Activated T-cell treated with anti-CD3 and anti-CD28 coated beads, Interleukin-2, amount 50 U/mL, for 4 hours (primary cell): Measurements from ENCODE around the gene SRSF9. TPM values are rescaled to one million over a fixed set of nuclear protein-coding genes. Genes with fewer than 3 reads are reported as not detected.
A peak's percentile ranks its signal among the peaks of the same experiment; 100 is the strongest.
"Not testable (repeated sequence)": the region's sequence is repeated elsewhere in the genome, so short reads cannot be mapped to it uniquely, and the experiment has no call there.

Experiments used
- ATAC-seq, 2 donors: fragments of 200-7000 bp; cut with Tn5 transposase; one replicate each; pipeline ENCODE4 v1.10.0; 2021
- DNase-seq: peaks from one replicate; pipeline ENCODE4 v3.0.0-alpha.2; 2020
- H3K27me3 Mint-ChIP-seq: one replicate; pipeline ENCODE4 v1.8.0; 2021; ENCODE audit warnings: low read depth, mixed read lengths
- H3K36me3 Mint-ChIP-seq: one replicate; pipeline ENCODE4 v1.8.0; 2022; ENCODE audit warnings: mixed read lengths; ENCODE audit not compliant: insufficient read depth
- H3K4me1 Mint-ChIP-seq: one replicate; pipeline ENCODE4 v1.8.0; 2021; ENCODE audit warnings: low read depth, mixed read lengths
- H3K4me3 Mint-ChIP-seq: one replicate; pipeline ENCODE4 v1.8.0; 2021; ENCODE audit warnings: mild to moderate bottlenecking, moderate library complexity, mixed read lengths
- H3K9me3 Mint-ChIP-seq: one replicate; pipeline ENCODE4 v1.8.0; 2021; ENCODE audit warnings: mixed read lengths
- total RNA-seq, 3 donors: library from RNA; stranded (reverse); gene quantifications; one replicate each; pipeline ENCODE4 v1.2.1, GENCODE V29; 2021

Gene SRSF9
- total RNA-seq, result 100 to 1,000 TPM; 259 to 288 (median 272) TPM

GRCh38 chr12:120469450-120470149 lies at the start of gene SRSF9:
Gene SRSF9 (minus strand): TSS chr12:120469748. CDS start chr12:120469609, 139 bp downstream.
- peak; percentile 96 for DNase-seq
- H3K9me3 Mint-ChIP-seq, result no peaks in the 10 kb centered on the region
- ATAC-seq, result peak; percentile 95
- peaks cover 2% of the 10 kb centered on the region for H3K27me3 Mint-ChIP-seq
- H3K4me3 Mint-ChIP-seq, result peak within 1 kb of the TSS; percentile 92
- peaks cover 16% of the 10 kb centered on the region for H3K36me3 Mint-ChIP-seq
- peaks cover 36% of the 10 kb centered on the region for H3K4me1 Mint-ChIP-seq

DNA sequence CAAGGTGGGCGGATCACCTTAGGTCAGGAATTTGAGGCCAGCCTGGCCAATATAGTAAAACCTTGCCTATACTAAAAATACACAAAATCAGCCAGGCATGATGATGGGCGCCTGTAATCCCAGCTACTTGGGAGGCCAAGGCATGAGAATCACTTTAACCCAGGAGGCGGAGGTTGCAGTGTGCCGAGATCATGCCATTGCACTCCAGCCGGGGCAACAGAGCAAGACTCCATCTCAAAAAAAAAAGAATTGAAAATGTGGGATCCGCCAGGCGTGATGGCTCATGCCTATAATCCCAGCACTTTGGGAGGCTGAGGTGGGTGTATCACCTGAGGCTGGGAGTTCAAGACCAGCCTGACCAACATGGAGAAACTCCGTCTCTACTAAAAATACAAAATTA lies 49.8 kb upstream of the SRSF9 start:
- H3K4me3 Mint-ChIP-seq, H3K4me1 Mint-ChIP-seq, ATAC-seq, H3K27me3 Mint-ChIP-seq, DNase-seq, H3K9me3 Mint-ChIP-seq: not testable (repeated sequence)
- peaks cover 16% of the 10 kb centered on the region for H3K36me3 Mint-ChIP-seq

GRCh38 chr12:120515496-120515895 lies 45.9 kb upstream of the SRSF9 start:
- Mint-ChIP-seq H3K9me3 (no peaks in the 10 kb centered on the region), H3K4me3 (no peak overlapping the region), H3K36me3 (peaks cover 18% of the 10 kb centered on the region), H3K27me3 (no peaks in the 10 kb centered on the region), H3K4me1 (no peaks in the 10 kb centered on the region)
- no peak for ATAC-seq
- DNase-seq, result no peak

DNA sequence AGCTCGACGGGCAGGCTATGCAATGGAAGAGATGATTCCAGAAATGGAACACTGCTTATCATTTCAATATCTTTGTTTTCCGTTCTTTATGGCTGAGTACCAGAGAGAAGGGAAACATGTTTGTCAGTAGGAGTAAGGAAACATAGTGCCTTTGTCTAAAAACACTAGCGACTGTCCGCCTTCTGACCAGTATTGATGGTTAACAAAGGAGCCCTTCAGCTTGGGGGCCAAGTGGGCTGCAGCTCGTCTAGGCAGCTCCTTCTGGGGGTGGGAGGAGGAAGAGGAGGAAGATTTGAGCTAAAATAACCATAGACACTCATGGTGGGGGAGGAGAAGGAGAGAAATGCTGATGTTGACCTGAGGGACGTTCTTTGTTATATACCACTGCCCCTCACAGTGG lies 44.5 kb upstream of the SRSF9 start:
- no peak for ATAC-seq
- Mint-ChIP-seq H3K4me1 (no peaks in the 10 kb centered on the region), H3K9me3 (no peaks in the 10 kb centered on the region), H3K4me3 (no peak overlapping the region), H3K36me3 (peaks cover 22% of the 10 kb centered on the region), H3K27me3 (no peaks in the 10 kb centered on the region)
- no peak for DNase-seq

DNA sequence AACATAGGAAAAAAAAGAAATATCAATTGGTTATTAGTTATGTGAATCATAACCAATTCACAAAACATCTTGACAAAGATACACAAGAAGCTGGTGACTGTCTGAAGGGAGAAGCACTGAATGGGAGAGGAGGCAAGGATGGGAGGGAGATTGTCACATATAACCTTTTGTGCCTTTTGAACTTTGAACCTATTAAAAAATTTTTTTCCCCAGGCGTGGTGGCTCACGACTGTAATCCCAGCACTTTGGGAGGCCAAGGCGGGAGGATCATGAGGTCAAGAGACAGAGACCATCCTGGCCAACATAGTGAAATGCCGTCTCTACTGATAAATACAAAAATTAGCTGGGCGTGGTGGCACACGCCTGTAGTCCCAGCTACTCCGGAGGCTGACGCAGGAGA lies 39.0 kb upstream of the SRSF9 start:
- no peak for DNase-seq
- Mint-ChIP-seq H3K36me3 (peaks cover 17% of the 10 kb centered on the region), H3K27me3 (no peaks in the 10 kb centered on the region), H3K9me3 (no peaks in the 10 kb centered on the region), H3K4me3 (no peak overlapping the region), H3K4me1 (no peaks in the 10 kb centered on the region)
- no peak for ATAC-seq

GRCh38 chr12:120504587-120504986 lies 35.0 kb upstream of the SRSF9 start:
- H3K27me3 Mint-ChIP-seq, result no peaks in the 10 kb centered on the region
- DNase-seq, result no peak
- ATAC-seq, result no peak
- peaks cover 18% of the 10 kb centered on the region for H3K36me3 Mint-ChIP-seq
- H3K4me3 Mint-ChIP-seq, result no peak overlapping the region
- no peaks in the 10 kb centered on the region for H3K9me3 Mint-ChIP-seq
- H3K4me1 Mint-ChIP-seq, result peaks cover 3% of the 10 kb centered on the region

GRCh38 chr12:120500581-120500980 lies 31.0 kb upstream of the SRSF9 start:
- H3K36me3 Mint-ChIP-seq, result peaks cover 29% of the 10 kb centered on the region
- H3K4me1 Mint-ChIP-seq, result peaks cover 22% of the 10 kb centered on the region
- ATAC-seq (no peak), DNase-seq (no peak)
- no peaks in the 10 kb centered on the region for H3K27me3 Mint-ChIP-seq
- no peak overlapping the region for H3K4me3 Mint-ChIP-seq
- H3K9me3 Mint-ChIP-seq, result no peaks in the 10 kb centered on the region

- Mint-ChIP-seq H3K9me3 (no peaks in the 10 kb centered on the region), H3K4me1 (peaks cover 29% of the 10 kb centered on the region), H3K36me3 (peaks cover 28% of the 10 kb centered on the region), H3K4me3 (no peak overlapping the region), H3K27me3 (no peaks in the 10 kb centered on the region)
- no peak for ATAC-seq
- no peak for DNase-seq
Measured at GRCh38 chr12:120498870-120499515, 29.4 kb upstream of the SRSF9 start.

GRCh38 chr12:120497524-120498150 lies 28.1 kb upstream of the SRSF9 start:
- peak overlapping the region; percentile 94 for H3K4me3 Mint-ChIP-seq
- peaks cover 29% of the 10 kb centered on the region for H3K4me1 Mint-ChIP-seq
- DNase-seq (no peak), ATAC-seq (no peak)
- H3K27me3 Mint-ChIP-seq, result no peaks in the 10 kb centered on the region
- H3K36me3 Mint-ChIP-seq, result peaks cover 21% of the 10 kb centered on the region
- H3K9me3 Mint-ChIP-seq, result no peaks in the 10 kb centered on the region

- Mint-ChIP-seq H3K9me3 (no peaks in the 10 kb centered on the region), H3K36me3 (peaks cover 21% of the 10 kb centered on the region), H3K27me3 (no peaks in the 10 kb centered on the region), H3K4me1 (peaks cover 29% of the 10 kb centered on the region), H3K4me3 (peak overlapping the region; percentile 94)
- ATAC-seq, result peak; percentile 32 to 33
- peak; percentile 39 for DNase-seq
Measured at GRCh38 chr12:120496413-120497340, 27.1 kb upstream of the SRSF9 start.

DNA sequence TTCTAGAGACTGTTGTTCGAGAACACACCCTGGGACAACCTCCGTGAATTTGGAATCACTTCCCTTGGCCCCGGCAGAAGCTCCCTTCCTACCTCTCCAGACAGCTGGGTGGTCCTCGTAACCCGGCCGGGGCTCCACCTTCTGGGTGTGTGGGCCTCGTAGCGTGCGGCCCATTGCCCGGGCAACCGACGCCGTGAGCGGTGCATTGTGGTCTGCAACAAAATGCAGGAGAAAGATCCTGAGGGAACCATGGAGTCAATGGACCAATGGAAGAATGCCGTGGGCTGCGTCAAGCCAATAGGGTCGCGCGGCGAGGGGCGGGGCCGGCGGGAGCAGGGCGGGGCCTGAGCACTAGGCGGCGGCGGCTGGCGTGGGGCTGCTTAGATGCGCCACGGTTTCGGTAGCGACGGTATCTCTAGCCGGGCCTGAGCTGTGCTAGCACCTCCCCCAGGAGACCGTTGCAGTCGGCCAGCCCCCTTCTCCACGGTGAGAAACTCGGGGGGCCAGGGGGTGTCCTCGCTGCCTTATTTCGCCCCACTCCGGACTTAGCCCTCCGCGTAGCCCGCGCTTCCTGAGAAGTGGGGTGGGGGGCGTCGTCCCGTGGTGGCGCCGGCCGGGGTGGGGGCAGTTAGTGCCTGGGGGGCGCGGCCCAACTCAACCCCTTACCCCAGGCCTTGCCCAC lies 26.3 kb upstream of the SRSF9 start, which contains the start of gene DYNLL1:
DYNLL1 (plus strand) TSS at position 383 of the 682 bp plus-strand sequence. CDS start 309 bp downstream, outside the sequence.
- peak; percentile 97 to 98 for ATAC-seq
- Mint-ChIP-seq H3K9me3 (no peaks in the 10 kb centered on the region), H3K36me3 (peaks cover 21% of the 10 kb centered on the region), H3K4me3 (peak within 1 kb of the TSS; percentile 94), H3K4me1 (peaks cover 29% of the 10 kb centered on the region), H3K27me3 (no peaks in the 10 kb centered on the region)
- DNase-seq, result peak; percentile 96

GRCh38 chr12:120495186-120495730 lies 25.7 kb upstream of the SRSF9 start:
- Mint-ChIP-seq H3K9me3 (no peaks in the 10 kb centered on the region), H3K36me3 (peaks cover 18% of the 10 kb centered on the region), H3K27me3 (no peaks in the 10 kb centered on the region), H3K4me3 (peak overlapping the region; percentile 94), H3K4me1 (peaks cover 26% of the 10 kb centered on the region)
- ATAC-seq, result peak; percentile 6 to 12
- no peak for DNase-seq

GRCh38 chr12:120490833-120491512 lies 21.4 kb upstream of the SRSF9 start:
- Mint-ChIP-seq H3K36me3 (no peaks in the 10 kb centered on the region), H3K4me1 (peaks cover 9% of the 10 kb centered on the region), H3K27me3 (no peaks in the 10 kb centered on the region), H3K9me3 (no peaks in the 10 kb centered on the region), H3K4me3 (no peak overlapping the region)
- ATAC-seq (no peak), DNase-seq (no peak)
